HL-60 (cell line): ENCODE results near the gene ENSA.
A peak's percentile ranks its signal among the peaks of the same experiment; 100 is the strongest.

ENCODE experiments used
- DNase-seq, 2 experiments: peaks; one replicate each; pipeline ENCODE4 v3.0.0-alpha.2; 2010 to 2020; ENCODE audit warnings: low read depth in 1 of 2, low spot score in 1 of 2
- H3K27ac ChIP-seq: fragments of 250-450 bp; sonication (Bioruptor Pico); replicated peaks from 2 replicates; pipeline ENCODE4 v1.5.1; 2020; ENCODE audit warnings: mild to moderate bottlenecking, moderate library complexity
- H3K27me3 ChIP-seq: fragments of 250-450 bp; sonication (Bioruptor Pico); 2 replicates; pipeline ENCODE4 v1.5.1; 2021; ENCODE audit warnings: mild to moderate bottlenecking, moderate library complexity; ENCODE audit not compliant: insufficient read depth, poor library complexity, severe bottlenecking
- H3K4me3 ChIP-seq: replicated peaks from 2 replicates; pipeline ENCODE4 v1.5.1; 2011; ENCODE audit warnings: mild to moderate bottlenecking, control low read depth, low read length; ENCODE audit not compliant: insufficient read depth
- GABPA ChIP-seq: IDR thresholded peaks from 2 replicates; pipeline ENCODE4 v1.6.1; 2012; ENCODE audit warnings: low read depth
- POLR2AphosphoS5 ChIP-seq: IDR thresholded peaks from 2 replicates; pipeline ENCODE4 v1.6.1; 2012; ENCODE audit warnings: low read depth
- SPI1 ChIP-seq: IDR thresholded peaks from 2 replicates; pipeline ENCODE4 v1.6.1; 2012; ENCODE audit warnings: low read depth, mild to moderate bottlenecking, borderline replicate concordance
- TF ChIP-seq, protein P1 (sequence below): IDR thresholded peaks from one replicate; pipeline ENCODE4 v1.5.1; 2011; ENCODE audit warnings: low read length, control low read depth, inconsistent platforms; ENCODE audit not compliant: insufficient read depth
- TF ChIP-seq, protein P2 (sequence below): IDR thresholded peaks from 2 replicates; pipeline ENCODE4 v1.6.1; 2012; ENCODE audit warnings: low read depth; ENCODE audit not compliant: insufficient replicate concordance

ENSA gene

DNA sequence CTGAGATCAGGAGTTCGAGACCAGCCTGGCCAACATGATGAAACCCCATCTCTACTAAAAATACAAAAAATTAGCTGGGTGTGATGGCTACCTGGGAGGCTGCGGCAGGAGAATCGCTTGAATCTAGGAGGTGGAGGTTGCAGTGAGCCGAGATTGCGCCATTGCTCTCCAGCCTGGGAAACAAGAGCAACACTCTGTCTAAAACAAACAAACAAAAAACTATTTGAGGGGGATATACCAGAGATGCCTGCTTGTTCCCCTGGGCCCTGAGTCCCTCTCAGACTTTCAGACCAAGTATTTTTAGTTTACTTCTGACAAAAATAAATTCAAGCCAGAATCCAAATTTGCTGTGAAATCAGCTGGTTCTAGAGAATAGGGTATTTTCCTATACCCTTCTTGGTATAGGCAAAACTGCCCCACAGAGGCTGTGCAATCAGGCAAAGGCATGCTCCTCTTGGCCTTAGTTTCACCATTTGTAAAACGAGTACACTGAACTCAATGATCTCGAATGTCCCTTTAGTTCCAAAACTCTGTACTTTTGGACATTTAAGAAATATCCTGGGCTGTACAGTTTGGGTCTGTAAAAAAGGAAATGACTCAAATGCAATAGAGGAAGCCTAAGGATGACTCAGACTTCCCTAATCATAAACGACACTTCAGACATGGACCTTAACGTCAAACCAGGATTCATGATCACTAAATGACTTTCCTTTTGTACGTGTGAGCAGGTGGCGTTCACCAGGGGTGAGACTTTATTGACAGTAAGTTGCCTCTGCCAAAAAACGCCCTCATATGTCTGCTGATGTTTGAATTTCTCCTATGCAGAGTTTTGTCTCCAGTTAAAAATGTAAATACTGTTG lies 16.1 kb downstream of the ENSA start:
- Histone ChIP-seq H3K4me3 (no peak overlapping the region), H3K27ac (peak overlapping the region; percentile 95), H3K27me3 (no peaks in the 10 kb centered on the region)
- TF ChIP-seq GABPA = peak; percentile 39
- peak; percentile 98 for TF ChIP-seq SPI1
- TF ChIP-seq, protein P1, sequence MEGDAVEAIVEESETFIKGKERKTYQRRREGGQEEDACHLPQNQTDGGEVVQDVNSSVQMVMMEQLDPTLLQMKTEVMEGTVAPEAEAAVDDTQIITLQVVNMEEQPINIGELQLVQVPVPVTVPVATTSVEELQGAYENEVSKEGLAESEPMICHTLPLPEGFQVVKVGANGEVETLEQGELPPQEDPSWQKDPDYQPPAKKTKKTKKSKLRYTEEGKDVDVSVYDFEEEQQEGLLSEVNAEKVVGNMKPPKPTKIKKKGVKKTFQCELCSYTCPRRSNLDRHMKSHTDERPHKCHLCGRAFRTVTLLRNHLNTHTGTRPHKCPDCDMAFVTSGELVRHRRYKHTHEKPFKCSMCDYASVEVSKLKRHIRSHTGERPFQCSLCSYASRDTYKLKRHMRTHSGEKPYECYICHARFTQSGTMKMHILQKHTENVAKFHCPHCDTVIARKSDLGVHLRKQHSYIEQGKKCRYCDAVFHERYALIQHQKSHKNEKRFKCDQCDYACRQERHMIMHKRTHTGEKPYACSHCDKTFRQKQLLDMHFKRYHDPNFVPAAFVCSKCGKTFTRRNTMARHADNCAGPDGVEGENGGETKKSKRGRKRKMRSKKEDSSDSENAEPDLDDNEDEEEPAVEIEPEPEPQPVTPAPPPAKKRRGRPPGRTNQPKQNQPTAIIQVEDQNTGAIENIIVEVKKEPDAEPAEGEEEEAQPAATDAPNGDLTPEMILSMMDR = no peak
- TF ChIP-seq, protein P2, sequence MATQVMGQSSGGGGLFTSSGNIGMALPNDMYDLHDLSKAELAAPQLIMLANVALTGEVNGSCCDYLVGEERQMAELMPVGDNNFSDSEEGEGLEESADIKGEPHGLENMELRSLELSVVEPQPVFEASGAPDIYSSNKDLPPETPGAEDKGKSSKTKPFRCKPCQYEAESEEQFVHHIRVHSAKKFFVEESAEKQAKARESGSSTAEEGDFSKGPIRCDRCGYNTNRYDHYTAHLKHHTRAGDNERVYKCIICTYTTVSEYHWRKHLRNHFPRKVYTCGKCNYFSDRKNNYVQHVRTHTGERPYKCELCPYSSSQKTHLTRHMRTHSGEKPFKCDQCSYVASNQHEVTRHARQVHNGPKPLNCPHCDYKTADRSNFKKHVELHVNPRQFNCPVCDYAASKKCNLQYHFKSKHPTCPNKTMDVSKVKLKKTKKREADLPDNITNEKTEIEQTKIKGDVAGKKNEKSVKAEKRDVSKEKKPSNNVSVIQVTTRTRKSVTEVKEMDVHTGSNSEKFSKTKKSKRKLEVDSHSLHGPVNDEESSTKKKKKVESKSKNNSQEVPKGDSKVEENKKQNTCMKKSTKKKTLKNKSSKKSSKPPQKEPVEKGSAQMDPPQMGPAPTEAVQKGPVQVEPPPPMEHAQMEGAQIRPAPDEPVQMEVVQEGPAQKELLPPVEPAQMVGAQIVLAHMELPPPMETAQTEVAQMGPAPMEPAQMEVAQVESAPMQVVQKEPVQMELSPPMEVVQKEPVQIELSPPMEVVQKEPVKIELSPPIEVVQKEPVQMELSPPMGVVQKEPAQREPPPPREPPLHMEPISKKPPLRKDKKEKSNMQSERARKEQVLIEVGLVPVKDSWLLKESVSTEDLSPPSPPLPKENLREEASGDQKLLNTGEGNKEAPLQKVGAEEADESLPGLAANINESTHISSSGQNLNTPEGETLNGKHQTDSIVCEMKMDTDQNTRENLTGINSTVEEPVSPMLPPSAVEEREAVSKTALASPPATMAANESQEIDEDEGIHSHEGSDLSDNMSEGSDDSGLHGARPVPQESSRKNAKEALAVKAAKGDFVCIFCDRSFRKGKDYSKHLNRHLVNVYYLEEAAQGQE = no peak
- peak; percentile 64 to 76 for DNase-seq

DNA sequence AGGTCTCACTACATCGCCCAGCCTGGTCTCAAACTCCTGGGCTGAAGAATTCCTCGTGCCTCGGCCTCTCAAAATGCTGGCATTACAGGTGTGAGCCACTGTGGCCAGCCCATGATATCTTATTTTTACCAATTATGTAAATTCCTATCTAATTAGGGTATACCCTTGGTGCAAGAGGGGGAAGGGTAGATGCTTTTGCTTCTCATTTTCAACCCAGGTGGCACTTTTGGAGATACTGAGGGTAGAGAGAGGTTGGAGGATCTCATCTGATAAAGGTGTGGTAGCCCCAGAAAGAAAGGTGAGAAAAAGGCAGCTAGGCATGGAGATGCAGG lies 17.4 kb downstream of the ENSA start:
- H3K27ac ChIP-seq = peak overlapping the region; percentile 95
- DNase-seq = no peak
- TF ChIP-seq, protein P2 = no peak
- no peak for TF ChIP-seq SPI1
- TF ChIP-seq, protein P1 = no peak
- no peak for TF ChIP-seq GABPA
- no peak for TF ChIP-seq POLR2AphosphoS5
- H3K27me3 ChIP-seq = no peaks in the 10 kb centered on the region
- no peak overlapping the region for H3K4me3 ChIP-seq

DNA sequence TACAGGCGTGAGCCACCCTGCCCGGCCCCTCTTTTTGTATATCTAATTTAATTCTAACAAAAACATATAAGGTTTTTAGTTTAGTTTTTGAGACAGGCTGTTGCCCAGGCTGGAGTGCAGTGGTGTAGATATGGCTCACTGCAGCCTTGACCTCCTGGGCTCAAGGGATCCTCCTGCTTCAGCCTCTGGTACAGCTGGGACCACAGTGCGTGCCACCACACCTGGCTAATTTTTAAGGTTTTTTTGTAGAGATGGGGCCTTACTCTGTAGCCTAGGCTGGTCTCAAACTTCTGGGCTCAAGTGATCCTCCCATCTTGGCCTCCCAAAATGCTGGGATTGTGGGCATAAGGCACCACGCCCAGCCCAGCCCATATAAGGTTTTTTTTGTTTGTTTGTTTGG lies 18.8 kb downstream of the ENSA start:
- H3K4me3 ChIP-seq = no peak overlapping the region
- H3K27ac ChIP-seq = peak overlapping the region; percentile 95
- H3K27me3 ChIP-seq = no peaks in the 10 kb centered on the region
- no peak for DNase-seq
- TF ChIP-seq POLR2AphosphoS5 (no peak), GABPA (no peak)

DNA sequence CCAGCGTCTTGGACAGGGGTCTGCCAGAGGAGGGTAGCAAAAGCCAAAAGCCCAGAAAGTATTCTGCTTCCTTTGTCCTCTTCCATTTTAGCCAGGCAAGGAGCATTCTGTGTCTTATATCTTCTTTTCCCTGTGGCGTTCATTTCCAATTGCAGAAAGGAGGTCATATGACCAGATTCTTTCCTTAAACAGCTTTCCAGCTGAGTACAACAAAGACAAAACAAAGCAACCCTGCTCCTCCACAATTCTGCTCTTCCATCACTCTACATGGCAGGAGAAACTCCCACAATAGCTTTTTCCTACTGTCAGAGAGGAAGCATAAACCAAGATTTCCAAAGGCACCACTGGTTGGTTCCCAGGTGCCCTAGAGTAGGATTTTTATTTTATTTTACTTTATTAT lies 19.7 kb downstream of the ENSA start:
- TF ChIP-seq, protein P1 = no peak
- TF ChIP-seq GABPA = no peak
- no peak for TF ChIP-seq SPI1
- no peak for TF ChIP-seq POLR2AphosphoS5
- TF ChIP-seq, protein P2 = no peak
- no peak overlapping the region for H3K4me3 ChIP-seq
- no peak for DNase-seq
- peak overlapping the region; percentile 95 for H3K27ac ChIP-seq
- H3K27me3 ChIP-seq = no peaks in the 10 kb centered on the region
